T-helper 1 cell treated with Interleukin-12 subunit alpha and Interleukin-12 subunit beta and Interleukin-4 antibody, amounts not matched to agents 30 μg/mL and 1 μg/mL, for 36 hours (primary cell): ENCODE results near the gene TWF2.

Experiments
- H3K27ac Mint-ChIP-seq: one replicate; pipeline ENCODE4 v1.8.0; 2021; ENCODE audit warnings: mild to moderate bottlenecking, mixed read lengths
- H3K27me3 Mint-ChIP-seq: one replicate; pipeline ENCODE4 v1.8.0; 2021; ENCODE audit warnings: low read depth, mixed read lengths
- H3K36me3 Mint-ChIP-seq: one replicate; pipeline ENCODE4 v1.8.0; 2021; ENCODE audit warnings: low read depth, mixed read lengths
- H3K4me1 Mint-ChIP-seq: one replicate; pipeline ENCODE4 v1.8.0; 2021; ENCODE audit warnings: low read depth, mixed read lengths
- H3K4me3 Mint-ChIP-seq: one replicate; pipeline ENCODE4 v1.8.0; 2021; ENCODE audit warnings: mild to moderate bottlenecking, moderate library complexity, mixed read lengths
- H3K9me3 Mint-ChIP-seq: one replicate; pipeline ENCODE4 v1.8.0; 2021; ENCODE audit warnings: mixed read lengths

Gene TWF2

GRCh38 chr3:52227117-52227516, 11.8 kb downstream of the TWF2 start:
- no peaks in the 10 kb centered on the region for H3K27me3 Mint-ChIP-seq
- H3K9me3 Mint-ChIP-seq: no peaks in the 10 kb centered on the region
- H3K4me3 Mint-ChIP-seq: no peak overlapping the region
- H3K27ac Mint-ChIP-seq: no peak overlapping the region
- H3K36me3 Mint-ChIP-seq: peaks cover 22% of the 10 kb centered on the region
- H3K4me1 Mint-ChIP-seq: peaks cover 45% of the 10 kb centered on the region

- peak overlapping the region; percentile 42 for H3K4me3 Mint-ChIP-seq
- H3K36me3 Mint-ChIP-seq: peaks cover 16% of the 10 kb centered on the region
- no peaks in the 10 kb centered on the region for H3K9me3 Mint-ChIP-seq
- H3K27ac Mint-ChIP-seq: peak overlapping the region; percentile 72
- H3K4me1 Mint-ChIP-seq: peaks cover 47% of the 10 kb centered on the region
- H3K27me3 Mint-ChIP-seq: no peaks in the 10 kb centered on the region
Measured at GRCh38 chr3:52226229-52226817, 12.6 kb downstream of the TWF2 start.

DNA sequence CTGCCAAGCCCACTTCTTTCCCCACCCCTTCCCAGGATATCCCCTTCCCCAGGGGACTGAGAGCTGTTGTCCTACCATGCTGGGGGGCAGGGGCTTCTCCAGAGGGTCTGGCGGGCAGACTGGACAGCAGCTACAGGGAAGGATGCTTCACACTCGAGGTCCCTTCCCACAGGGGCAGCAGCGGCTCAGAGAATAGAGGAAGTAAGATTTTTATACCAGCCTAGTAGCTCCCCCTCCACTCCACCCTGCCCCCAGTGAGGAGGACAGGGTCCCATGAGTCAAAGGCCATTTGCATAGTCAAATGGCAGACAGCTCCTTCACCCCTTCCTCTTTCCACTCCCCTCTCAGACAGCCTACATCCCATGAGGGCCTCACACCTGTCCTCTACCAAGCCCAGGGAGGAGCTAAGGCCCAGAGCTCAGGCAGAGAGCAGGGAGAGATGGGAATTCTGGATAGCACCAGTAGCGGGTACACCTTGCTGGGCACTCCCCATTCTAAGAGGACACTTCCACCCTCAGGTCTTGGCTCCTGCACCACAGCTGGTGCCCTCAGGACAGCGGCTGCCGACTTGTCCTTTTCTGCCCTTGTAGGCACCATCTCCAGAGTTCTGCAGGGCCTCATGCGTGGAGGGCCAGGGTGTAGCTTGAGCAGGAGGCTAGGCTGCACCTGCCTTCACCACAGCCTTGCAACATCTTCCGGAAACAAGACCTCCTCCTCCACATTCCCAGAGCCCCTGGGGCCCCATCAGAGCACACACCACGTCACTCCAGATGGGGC, 13.3 kb downstream of the TWF2 start, which contains the start of gene TLR9:
Gene TLR9, minus strand, starts transcription at position 194 of the 777 bp plus-strand sequence. Its CDS starts 116 bp downstream, at position 78.
- Mint-ChIP-seq H3K36me3 (peaks cover 11% of the 10 kb centered on the region), H3K4me1 (peaks cover 47% of the 10 kb centered on the region), H3K4me3 (peak within 1 kb of the TSS; percentile 42), H3K9me3 (no peaks in the 10 kb centered on the region), H3K27ac (peak within 1 kb of the TSS; percentile 72), H3K27me3 (no peaks in the 10 kb centered on the region)

DNA sequence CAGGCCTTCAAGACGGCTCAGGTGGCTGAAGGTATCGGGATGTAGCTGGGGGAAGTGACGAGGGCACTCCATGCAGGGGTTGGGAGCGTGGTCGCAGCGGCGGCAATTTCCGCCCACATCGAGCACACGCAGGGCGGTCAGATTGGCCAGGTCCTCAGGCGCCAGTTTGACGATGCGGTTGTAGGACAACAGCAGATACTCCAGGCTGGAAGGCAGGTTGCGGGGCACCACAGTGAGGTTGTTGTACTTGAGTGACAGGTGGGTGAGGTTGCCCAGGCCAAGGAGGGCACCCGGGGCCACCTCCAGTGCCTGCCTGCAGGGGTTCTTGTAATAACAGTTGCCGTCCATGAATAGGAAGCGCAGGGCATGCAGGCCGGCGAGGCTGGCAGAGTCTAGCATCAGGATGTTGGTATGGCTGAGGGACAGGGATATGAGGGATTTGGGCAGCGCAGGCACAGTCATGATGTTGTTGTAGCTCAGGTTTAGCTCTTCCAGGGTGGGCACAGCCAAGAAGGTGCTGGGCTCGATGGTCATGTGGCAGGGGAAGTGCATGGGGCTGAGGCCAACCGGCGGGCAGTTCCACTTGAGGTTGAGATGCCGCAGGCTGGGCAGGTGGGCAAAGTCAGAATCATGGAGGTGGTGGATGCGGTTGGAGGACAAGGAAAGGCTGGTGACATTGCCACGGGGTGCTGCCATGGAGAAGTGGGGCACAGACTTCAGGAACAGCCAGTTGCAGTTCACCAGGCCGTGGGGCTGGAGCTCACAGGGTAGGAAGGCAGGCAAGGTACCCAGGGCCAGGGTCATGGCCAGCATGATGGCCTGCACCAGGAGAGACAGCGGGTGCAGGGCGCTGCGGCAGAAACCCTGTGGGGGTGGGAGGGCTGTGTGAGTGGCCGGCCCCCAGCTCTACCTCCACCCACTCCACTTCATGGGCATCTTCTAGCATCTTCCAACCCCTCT, 15.2 kb downstream of the TWF2 start:
- no peaks in the 10 kb centered on the region for H3K27me3 Mint-ChIP-seq
- H3K36me3 Mint-ChIP-seq: peaks cover 5% of the 10 kb centered on the region
- H3K4me3 Mint-ChIP-seq: peak overlapping the region; percentile 76
- peaks cover 57% of the 10 kb centered on the region for H3K4me1 Mint-ChIP-seq
- H3K9me3 Mint-ChIP-seq: no peaks in the 10 kb centered on the region
- H3K27ac Mint-ChIP-seq: peak overlapping the region; percentile 76

- no peaks in the 10 kb centered on the region for H3K9me3 Mint-ChIP-seq
- peak overlapping the region; percentile 86 for H3K27ac Mint-ChIP-seq
- no peaks in the 10 kb centered on the region for H3K27me3 Mint-ChIP-seq
- peaks cover 68% of the 10 kb centered on the region for H3K4me1 Mint-ChIP-seq
- H3K4me3 Mint-ChIP-seq: peak overlapping the region; percentile 76
- H3K36me3 Mint-ChIP-seq: peaks cover 5% of the 10 kb centered on the region
Measured at GRCh38 chr3:52222319-52223221, 16.4 kb downstream of the TWF2 start.

- no peaks in the 10 kb centered on the region for H3K9me3 Mint-ChIP-seq
- peaks cover 6% of the 10 kb centered on the region for H3K36me3 Mint-ChIP-seq
- H3K4me1 Mint-ChIP-seq: peaks cover 73% of the 10 kb centered on the region
- peak overlapping the region; percentile 86 for H3K27ac Mint-ChIP-seq
- peak overlapping the region; percentile 76 for H3K4me3 Mint-ChIP-seq
- no peaks in the 10 kb centered on the region for H3K27me3 Mint-ChIP-seq
Measured at GRCh38 chr3:52221563-52222318, 17.2 kb downstream of the TWF2 start.

- H3K27ac Mint-ChIP-seq: no peak overlapping the region
- H3K4me1 Mint-ChIP-seq: peaks cover 71% of the 10 kb centered on the region
- no peaks in the 10 kb centered on the region for H3K9me3 Mint-ChIP-seq
- no peaks in the 10 kb centered on the region for H3K27me3 Mint-ChIP-seq
- peaks cover 6% of the 10 kb centered on the region for H3K36me3 Mint-ChIP-seq
- H3K4me3 Mint-ChIP-seq: peak overlapping the region; percentile 76
Measured at GRCh38 chr3:52221141-52221562, 17.8 kb downstream of the TWF2 start.

DNA sequence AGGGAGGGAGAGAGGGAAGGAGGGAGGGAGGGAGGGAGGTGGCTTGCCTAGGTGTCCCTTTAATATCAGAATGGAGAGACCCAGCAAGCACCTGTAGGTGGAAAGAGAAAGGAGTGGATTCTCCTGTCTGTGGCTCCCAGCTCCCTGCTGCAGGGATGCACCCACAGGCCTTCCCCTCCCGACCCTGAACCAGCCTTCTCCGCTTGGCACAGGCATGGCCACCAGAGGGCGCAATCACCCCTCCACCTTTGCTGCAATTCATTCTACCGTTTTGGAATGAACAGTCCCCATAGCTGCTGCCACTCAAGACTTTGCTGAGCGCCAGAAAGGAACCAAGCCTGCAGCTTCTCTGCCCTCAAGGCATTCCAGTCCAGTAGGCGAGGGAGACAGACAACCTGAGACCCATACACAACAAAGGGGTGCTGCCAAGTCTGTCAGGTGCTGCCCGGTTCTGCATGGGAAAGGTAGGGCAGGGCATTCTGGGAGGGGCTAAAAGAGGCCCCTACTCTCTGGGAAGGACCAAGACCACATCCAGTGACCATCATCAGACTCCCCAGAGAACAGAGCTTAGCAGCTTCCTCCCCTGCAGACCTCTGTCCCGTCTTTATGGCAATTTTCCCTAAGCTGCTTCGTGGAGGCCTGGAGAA, 18.5 kb downstream of the TWF2 start:
- Mint-ChIP-seq H3K9me3 (no peaks in the 10 kb centered on the region), H3K4me1 (peaks cover 67% of the 10 kb centered on the region), H3K27ac (peak overlapping the region; percentile 75), H3K36me3 (peaks cover 9% of the 10 kb centered on the region), H3K27me3 (no peaks in the 10 kb centered on the region), H3K4me3 (peak overlapping the region; percentile 46)

GRCh38 chr3:52218937-52219650, 19.9 kb downstream of the TWF2 start:
- Mint-ChIP-seq H3K4me1 (peaks cover 66% of the 10 kb centered on the region), H3K36me3 (peaks cover 21% of the 10 kb centered on the region), H3K27ac (peak overlapping the region; percentile 42), H3K4me3 (no peak overlapping the region), H3K9me3 (no peaks in the 10 kb centered on the region), H3K27me3 (no peaks in the 10 kb centered on the region)

- Mint-ChIP-seq H3K4me3 (peak overlapping the region; percentile 25), H3K27ac (peak overlapping the region; percentile 50), H3K36me3 (peaks cover 24% of the 10 kb centered on the region), H3K4me1 (peaks cover 62% of the 10 kb centered on the region), H3K27me3 (no peaks in the 10 kb centered on the region), H3K9me3 (no peaks in the 10 kb centered on the region)
Measured at GRCh38 chr3:52218454-52218853, 20.5 kb downstream of the TWF2 start.

DNA sequence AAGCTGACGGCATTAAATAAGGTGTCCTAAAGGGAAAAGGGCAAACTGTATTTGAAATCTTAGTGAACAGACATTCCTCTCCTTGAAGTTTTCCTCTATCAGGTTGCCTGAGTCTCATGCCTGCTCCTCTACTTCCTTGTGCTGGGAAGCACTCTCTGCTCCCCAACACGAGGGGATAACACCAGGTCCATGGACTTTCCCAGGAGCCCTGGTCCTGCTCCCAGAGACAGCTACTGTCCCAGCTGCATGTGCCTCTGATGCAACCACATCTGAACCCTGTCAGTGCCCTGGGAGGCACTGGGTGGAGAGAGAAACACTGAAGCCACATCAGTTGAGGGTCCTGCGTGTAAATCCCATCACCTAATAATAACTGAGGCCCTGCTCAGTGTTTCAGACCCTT, 20.9 kb downstream of the TWF2 start:
- Mint-ChIP-seq H3K9me3 (no peaks in the 10 kb centered on the region), H3K27ac (peak overlapping the region; percentile 89), H3K36me3 (peaks cover 23% of the 10 kb centered on the region), H3K27me3 (no peaks in the 10 kb centered on the region), H3K4me1 (peaks cover 58% of the 10 kb centered on the region), H3K4me3 (peak overlapping the region; percentile 25)

DNA sequence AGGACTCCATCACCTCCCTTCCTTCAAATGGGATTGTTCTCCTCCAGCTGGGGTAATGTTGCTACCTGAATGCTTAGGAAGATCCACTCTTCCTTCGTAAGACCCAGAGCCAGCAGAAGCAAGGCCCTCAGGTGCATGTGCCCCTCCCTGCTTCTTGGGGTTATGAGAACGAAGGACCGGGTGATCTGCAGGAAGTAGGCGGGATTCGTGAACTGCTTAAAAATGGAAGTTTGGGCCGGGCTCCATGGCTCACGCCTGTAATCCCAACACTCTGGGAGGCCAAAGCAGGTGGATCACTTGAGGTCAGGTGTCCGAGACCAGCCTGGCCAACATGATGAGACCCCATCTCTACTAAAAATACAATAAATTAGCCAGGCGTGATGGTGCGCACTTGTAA, 21.6 kb downstream of the TWF2 start:
- Mint-ChIP-seq H3K4me3 (peak overlapping the region; percentile 48), H3K27ac (peak overlapping the region; percentile 89)

More for the DNA sequence above, 21.6 kb downstream of the TWF2 start:
- Mint-ChIP-seq H3K4me1 (peaks cover 54% of the 10 kb centered on the region), H3K9me3 (no peaks in the 10 kb centered on the region), H3K36me3 (peaks cover 29% of the 10 kb centered on the region), H3K27me3 (no peaks in the 10 kb centered on the region)
